Endothelial cell of umbilical vein (primary cell): ENCODE data around the gene UFSP1. TPM values are rescaled to one million over a fixed set of nuclear protein-coding genes. Genes with fewer than 3 reads are reported as not detected.
"Not testable (repeated sequence)": the region's sequence is repeated elsewhere in the genome, so short reads cannot be mapped to it uniquely, and the experiment has no call there.

Source experiments
- BruUV-seq: library from RNA; stranded (reverse); fragments of 400-500 nt; replicated peaks from 2 replicates; lab custom pipeline; 2021; lab: Mats Ljungman, UMichigan
- CTCF ChIA-PET: fragments of 300-600, 350-600 bp; sonication (Branson Sonifier 250); formaldehyde crosslinking; loops from one replicate; lab custom pipeline; 2021; ENCODE audit warnings: antibody characterized with exemption, inconsistent platforms; lab: Charles Lee
- POLR2A ChIA-PET: fragments of 300-600, 350-600 bp; sonication (Branson Sonifier 250); formaldehyde crosslinking; loops from one replicate; lab custom pipeline; 2021; ENCODE audit warnings: antibody characterized with exemption, inconsistent platforms; lab: Charles Lee
- DNase-seq: peaks from one replicate; pipeline ENCODE4 v3.0.0-alpha.2; 2011; ENCODE audit warnings: low read depth, low spot score
- FAIRE-seq: peaks from 2 replicates; lab custom pipeline; 2011; peaks lifted over from hg19 to GRCh38; lab: Jason Lieb, UNC
- H2AFZ ChIP-seq: 2 replicates; pipeline ENCODE4 v1.6.0; 2012; ENCODE audit warnings: low read depth, low read length, control low read depth, inconsistent platforms
- H3K27ac ChIP-seq: 2 replicates; pipeline ENCODE4 v1.5.1; 2011; ENCODE audit warnings: low read depth, mild to moderate bottlenecking, control low read depth, low read length, moderate library complexity; ENCODE audit not compliant: insufficient read depth
- H3K27me3 ChIP-seq, 2 experiments: 2 replicates each; pipeline versions ENCODE4 v1.6.0 to v1.6.1; 2011; ENCODE audit warnings: low read length in 2 of 2, mixed read lengths in 1 of 2; ENCODE audit not compliant: control insufficient read depth in 2 of 2, insufficient read depth in 2 of 2
- H3K36me3 ChIP-seq, 2 experiments: 2 replicates in 1 of 2; 3 replicates in 1 of 2; pipeline ENCODE4 v1.5.1; 2011; ENCODE audit warnings: low read length in 2 of 2, mild to moderate bottlenecking in 1 of 2, moderate library complexity in 1 of 2; ENCODE audit not compliant: control insufficient read depth in 2 of 2, insufficient read depth in 2 of 2; ENCODE audit errors: extremely low read depth in 1 of 2
- H3K4me1 ChIP-seq: 3 replicates; pipeline ENCODE4 v1.5.1; 2011; ENCODE audit warnings: mild to moderate bottlenecking, low read length; ENCODE audit not compliant: control insufficient read depth, insufficient read depth; ENCODE audit errors: extremely low read depth
- H3K4me2 ChIP-seq: 2 replicates; pipeline ENCODE4 v1.6.1; 2011; ENCODE audit warnings: low read length, control low read depth, mixed read lengths; ENCODE audit not compliant: insufficient read depth
- H3K4me3 ChIP-seq, 3 experiments: fragments of 200-600 bp in 1 of 3; sonication (generic), shearing (Covaris generic) in 1 of 3; replicated peaks in 1 of 3; 2 replicates each; pipeline ENCODE4 v1.5.1; 2011 to 2016; ENCODE audit warnings: control low read depth in 3 of 3, low read length in 3 of 3, mild to moderate bottlenecking in 2 of 3, inconsistent platforms in 1 of 3, low read depth in 1 of 3, moderate library complexity in 1 of 3; ENCODE audit not compliant: insufficient read depth in 1 of 3
- H3K79me2 ChIP-seq: 2 replicates; pipeline ENCODE4 v1.6.0; 2012; ENCODE audit warnings: low read length, inconsistent platforms; ENCODE audit not compliant: control insufficient read depth, insufficient read depth
- H3K9ac ChIP-seq: replicated peaks from 2 replicates; pipeline ENCODE3; 2011; ENCODE audit warnings: low read length, control low read depth; ENCODE audit not compliant: insufficient read depth; ENCODE audit errors: extremely low read depth
- H3K9me1 ChIP-seq: replicated peaks from 3 replicates; pipeline ENCODE4 v1.6.0; 2011; ENCODE audit warnings: mild to moderate bottlenecking, low read length; ENCODE audit not compliant: control insufficient read depth, insufficient read depth; ENCODE audit errors: extremely low read depth
- H3K9me3 ChIP-seq: replicated peaks from 2 replicates; pipeline ENCODE4 v1.5.1; 2012; ENCODE audit warnings: low read length, inconsistent platforms; ENCODE audit not compliant: control insufficient read depth, insufficient read depth
- H4K20me1 ChIP-seq: replicated peaks from 2 replicates; pipeline ENCODE3; 2011; ENCODE audit warnings: mild to moderate bottlenecking, low read length; ENCODE audit not compliant: control insufficient read depth, insufficient read depth; ENCODE audit errors: extremely low read depth
- CTCF ChIP-seq, 2 donors: IDR thresholded peaks; 1 replicate in 1 of 2; 2 replicates in 1 of 2; pipeline ENCODE4 v1.5.1; 2011; ENCODE audit warnings: low read length in 2 of 2, mild to moderate bottlenecking in 2 of 2, moderate library complexity in 2 of 2, control low read depth in 1 of 2, inconsistent platforms in 1 of 2, low read depth in 1 of 2; ENCODE audit not compliant: insufficient read depth in 1 of 2; ENCODE audit errors: extremely low read depth in 1 of 2
- EZH2 ChIP-seq: IDR thresholded peaks from 2 replicates; pipeline ENCODE4 v1.6.1; 2012; ENCODE audit warnings: borderline replicate concordance, low read depth, mild to moderate bottlenecking, moderate library complexity, low read length, inconsistent platforms; ENCODE audit not compliant: severe bottlenecking
- FOS ChIP-seq: IDR thresholded peaks from 2 replicates; pipeline ENCODE4 v1.6.1; 2011; ENCODE audit warnings: mild to moderate bottlenecking, low read length, moderate library complexity, borderline replicate concordance; ENCODE audit not compliant: insufficient read depth
- GATA2 ChIP-seq: IDR thresholded peaks from 2 replicates; pipeline ENCODE4 v1.7.0; 2011; ENCODE audit warnings: low read depth, mild to moderate bottlenecking, moderate library complexity, mixed read lengths, low read length; ENCODE audit not compliant: insufficient read length, insufficient read depth
- JUN ChIP-seq: IDR thresholded peaks from 2 replicates; pipeline ENCODE4 v1.6.1; 2011; ENCODE audit warnings: borderline replicate concordance, low read depth; ENCODE audit not compliant: insufficient read length, insufficient read depth
- MYC ChIP-seq: IDR thresholded peaks from one replicate; pipeline ENCODE4 v1.6.1; 2011; ENCODE audit warnings: mild to moderate bottlenecking, low read depth, low read length
- POLR2A ChIP-seq: IDR thresholded peaks from 2 replicates; pipeline ENCODE4 v1.6.1; 2012; ENCODE audit warnings: low read depth, mild to moderate bottlenecking, control low read depth, low read length
- POLR2AphosphoS5 ChIP-seq: IDR thresholded peaks from 2 replicates; pipeline ENCODE4 v1.6.1; 2012; ENCODE audit warnings: low read depth, mild to moderate bottlenecking, control low read depth, low read length, moderate library complexity; ENCODE audit not compliant: insufficient read depth
- dilution Hi-C: fragments of 300-500 bp; cut with MboI; formaldehyde crosslinking; loops from one replicate; pipeline ENCODE4 v1.15.0; 2019; ENCODE audit warnings: low sequenced_read_pairs; ENCODE audit not compliant: extremely low pct_ligation_motif_present
- intact Hi-C: fragments of 100-400 bp; cut with micrococcal nuclease; formaldehyde crosslinking; loops from one replicate; pipeline ENCODE4 v1.10.0; 2022
- polyA plus RNA-seq, 4 experiments: library from polyadenylated mRNA; depleted of rRNA in 3 of 4; stranded (reverse) in 3 of 4; unstranded in 1 of 4; fragments of >200 nt; gene quantifications; 2 replicates each; pipeline versions ENCODE4 v1.2.1 to v1.2.3, GENCODE V29; 2011 to 2012; ENCODE audit warnings: missing spikeins in 1 of 4
- total RNA-seq: library from RNA; stranded (reverse); gene quantifications from 2 replicates; pipeline ENCODE4 v1.2.3, GENCODE V29; 2021
- TF ChIP-seq, protein P1 (sequence below): IDR thresholded peaks from 2 replicates; pipeline ENCODE4 v1.6.1; 2011; ENCODE audit not compliant: insufficient read depth, insufficient read length

UFSP1 gene
- total and polyA plus RNA-seq, 2 donors (not counting 3 experiments of a cell fraction or from before 2014, with no cell fraction given): 0.84 to 0.93 TPM

DNA sequence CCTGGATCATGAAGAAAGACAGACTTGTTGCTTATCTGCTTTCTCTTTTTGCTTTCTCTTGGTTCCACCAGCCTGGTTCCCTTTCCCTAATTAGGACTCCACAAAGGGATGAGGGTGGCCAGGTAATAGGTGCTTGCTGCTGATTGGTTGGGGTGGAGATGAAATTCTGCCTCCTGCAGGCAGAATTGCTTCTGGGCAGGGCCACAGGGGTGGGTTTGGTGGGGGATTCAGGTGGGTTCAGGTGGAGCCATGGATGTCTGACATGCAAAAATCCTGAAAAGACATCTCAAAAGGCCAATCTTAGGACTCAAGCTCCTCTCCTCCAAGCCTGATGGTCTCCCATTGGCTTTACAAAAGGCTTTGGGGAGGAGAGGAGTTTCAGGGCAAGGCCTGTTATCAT lies 31.5 kb upstream of the UFSP1 start:
- ChIA-PET POLR2A (no interaction called here), CTCF (no interaction called here)
- peaks cover 2 to 5% of the 10 kb centered on the region in 2 experiments for H3K27me3 ChIP-seq
- no peak overlapping the region for H3K4me3 ChIP-seq
- no peak overlapping the region for H2AFZ ChIP-seq
- no peak overlapping the region for H3K27ac ChIP-seq
- H3K4me2 ChIP-seq: no peak overlapping the region
- H3K36me3 ChIP-seq: no peaks in the 10 kb centered on the region
- H3K4me1 ChIP-seq: no peaks in the 10 kb centered on the region
- no peaks in the 10 kb centered on the region for H3K9me1 ChIP-seq
- no peak for TF ChIP-seq FOS
- TF ChIP-seq GATA2: no peak
- no peak for TF ChIP-seq POLR2A
- TF ChIP-seq JUN: no peak
- TF ChIP-seq, protein P1, sequence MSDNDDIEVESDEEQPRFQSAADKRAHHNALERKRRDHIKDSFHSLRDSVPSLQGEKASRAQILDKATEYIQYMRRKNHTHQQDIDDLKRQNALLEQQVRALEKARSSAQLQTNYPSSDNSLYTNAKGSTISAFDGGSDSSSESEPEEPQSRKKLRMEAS: no peak
- no peak for TF ChIP-seq CTCF (IDR thresholded peaks at IDR 0.05; ENCODE audit: extremely low read depth in 1 of 2, insufficient read depth in 1 of 2, low read depth in 1 of 2, low read length in 2 of 2)
- TF ChIP-seq POLR2AphosphoS5: no peak
- TF ChIP-seq EZH2: no peak
- no peak for TF ChIP-seq MYC
- dilution Hi-C loops: no loop called here
- no peak for DNase-seq
- H3K79me2 ChIP-seq: no peaks in the 10 kb centered on the region
- no peak overlapping the region for H3K9ac ChIP-seq
- FAIRE-seq: no peak
- intact Hi-C loops: no loop called here
- no TSS peak for BruUV-seq
- H4K20me1 ChIP-seq: no peaks in the 10 kb centered on the region
- H3K9me3 ChIP-seq: no peaks in the 10 kb centered on the region

DNA sequence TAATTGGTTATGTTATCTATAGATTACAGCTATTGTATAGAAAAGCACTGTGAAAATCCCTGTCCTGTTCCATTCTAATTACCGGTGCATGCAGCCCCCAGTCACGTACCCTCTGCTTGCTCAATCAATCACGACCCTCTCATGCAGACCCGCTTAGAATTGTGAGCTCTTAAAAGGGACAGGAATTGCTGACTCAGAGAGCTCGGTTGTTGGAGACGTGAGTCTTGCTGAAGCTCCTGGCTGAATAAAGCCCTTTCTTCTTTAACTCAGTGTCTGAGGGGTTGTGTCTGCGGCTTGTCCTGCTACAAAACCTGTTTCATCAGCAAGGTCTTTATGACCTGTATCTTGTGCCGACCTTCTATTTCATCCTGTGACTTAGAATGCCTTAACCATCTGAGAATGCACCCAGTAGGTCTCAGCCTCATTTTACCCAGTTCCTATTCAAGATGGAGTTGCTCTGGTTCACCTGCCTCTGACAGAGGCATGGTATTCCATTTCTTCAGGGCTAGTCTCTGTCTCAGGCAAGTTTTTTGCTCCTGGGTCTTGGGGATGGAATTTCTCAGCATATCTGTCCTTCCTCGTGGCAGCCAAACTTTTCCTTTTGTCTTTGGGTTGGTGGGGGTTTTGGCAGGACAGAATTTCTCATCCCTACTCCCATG lies 30.4 kb upstream of the UFSP1 start:
- H3K9me1 ChIP-seq, intact Hi-C loops, H4K20me1 ChIP-seq, H3K4me2 ChIP-seq, DNase-seq, H3K4me1 ChIP-seq, FAIRE-seq, H3K4me3 ChIP-seq, H3K36me3 ChIP-seq, H3K79me2 ChIP-seq, H3K9ac ChIP-seq, H2AFZ ChIP-seq, H3K27me3 ChIP-seq, BruUV-seq, H3K27ac ChIP-seq, POLR2A ChIA-PET, H3K9me3 ChIP-seq, CTCF ChIA-PET, dilution Hi-C loops: not testable (repeated sequence)

GRCh38 chr7:100919335-100919734 lies 29.8 kb upstream of the UFSP1 start:
- BruUV-seq, H3K27ac ChIP-seq, POLR2A ChIA-PET, H3K79me2 ChIP-seq, intact Hi-C loops, H3K4me2 ChIP-seq, H3K9me3 ChIP-seq, H3K4me1 ChIP-seq, DNase-seq, H3K36me3 ChIP-seq, H3K9me1 ChIP-seq, FAIRE-seq, H4K20me1 ChIP-seq, H2AFZ ChIP-seq, H3K27me3 ChIP-seq, H3K9ac ChIP-seq, dilution Hi-C loops, CTCF ChIA-PET, H3K4me3 ChIP-seq: not testable (repeated sequence)
